GM21528 (cell line): Measurements from ENCODE around the gene GSTT2B.
A peak's percentile ranks its signal among the peaks of the same experiment; 100 is the strongest.
"Not testable (repeated sequence)": the region's sequence is repeated elsewhere in the genome, so short reads cannot be mapped to it uniquely, and the experiment has no call there.

Experiments
- ATAC-seq: cut with Tn5 transposase; IDR thresholded peaks from one replicate; pipeline ENCODE4 v1.9.1; 2021; ENCODE audit warnings: mild to moderate bottlenecking, moderate library complexity; ENCODE audit not compliant: unreplicated experiment, low FRiP score

The GSTT2B gene

DNA sequence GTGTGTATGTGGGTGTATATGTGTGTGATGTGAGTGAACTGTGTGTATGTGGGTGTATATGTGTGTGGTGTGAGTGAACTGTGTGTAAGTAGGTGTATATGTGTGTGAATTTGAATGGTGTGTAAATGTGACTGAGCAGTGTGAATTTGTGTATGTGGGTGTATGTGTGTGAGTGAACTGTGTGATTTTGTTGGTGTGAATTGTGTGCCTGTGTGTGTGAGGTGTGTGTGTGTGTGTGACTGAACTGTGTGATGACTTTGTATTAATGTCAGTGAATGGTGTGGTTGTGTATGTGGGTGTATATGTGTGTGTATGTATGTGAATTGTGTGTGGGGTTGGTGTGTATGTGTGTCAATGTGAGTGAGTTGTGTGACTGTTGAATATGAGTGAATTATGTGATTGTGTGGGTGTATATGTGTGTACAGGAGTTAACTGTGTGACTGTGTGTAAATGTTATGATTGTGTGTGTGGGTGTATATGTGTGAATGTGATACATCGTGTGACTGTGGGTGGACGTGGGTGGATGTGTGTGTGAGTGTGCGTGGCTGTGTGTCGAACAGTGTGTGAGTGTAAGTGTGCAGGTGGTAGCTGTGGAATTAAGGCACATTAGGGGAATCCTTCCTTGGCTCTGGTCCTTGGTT, 25.7 kb upstream of the GSTT2B start:
- ATAC-seq = not testable (repeated sequence)

DNA sequence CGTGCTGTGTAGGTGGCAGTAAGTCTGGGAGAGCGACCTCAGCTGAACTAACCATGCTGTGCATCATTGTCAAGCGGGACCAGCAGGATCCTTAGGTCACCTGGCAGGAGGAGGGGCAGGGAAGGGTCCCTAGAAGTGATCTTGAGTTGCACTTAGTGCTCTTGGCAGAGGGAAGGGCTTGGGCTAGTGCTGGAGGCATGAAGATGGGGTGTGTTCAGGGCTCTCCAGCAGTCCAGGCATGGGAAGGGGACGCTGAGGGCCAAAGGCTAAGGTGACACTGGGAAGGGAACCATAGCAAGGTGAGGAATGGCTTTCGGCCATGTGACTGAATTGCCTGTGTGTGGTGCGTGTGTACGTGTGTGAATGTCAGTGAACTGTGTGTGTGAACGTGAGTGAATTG, 25.1 kb upstream of the GSTT2B start:
- ATAC-seq = not testable (repeated sequence)

DNA sequence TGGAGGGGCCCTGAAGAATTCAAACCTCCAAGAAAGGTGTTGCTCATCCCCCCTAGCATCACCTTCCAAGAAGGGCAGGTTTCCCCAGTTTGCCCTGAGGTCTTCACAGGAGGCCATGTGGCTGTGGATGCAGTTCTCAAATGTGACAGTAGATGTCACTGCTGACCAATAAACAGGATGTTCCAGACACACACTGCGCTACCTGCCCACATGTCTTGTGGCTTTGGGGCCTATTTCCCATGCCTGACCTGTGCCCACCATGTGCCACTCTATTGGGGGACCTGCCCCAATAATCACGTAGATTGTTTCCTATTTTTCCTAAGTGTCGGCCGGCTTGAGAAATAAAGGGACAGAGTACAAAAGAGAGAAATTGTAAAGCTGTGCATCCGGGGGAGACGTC, 23.4 kb upstream of the GSTT2B start:
- no peak for ATAC-seq

DNA sequence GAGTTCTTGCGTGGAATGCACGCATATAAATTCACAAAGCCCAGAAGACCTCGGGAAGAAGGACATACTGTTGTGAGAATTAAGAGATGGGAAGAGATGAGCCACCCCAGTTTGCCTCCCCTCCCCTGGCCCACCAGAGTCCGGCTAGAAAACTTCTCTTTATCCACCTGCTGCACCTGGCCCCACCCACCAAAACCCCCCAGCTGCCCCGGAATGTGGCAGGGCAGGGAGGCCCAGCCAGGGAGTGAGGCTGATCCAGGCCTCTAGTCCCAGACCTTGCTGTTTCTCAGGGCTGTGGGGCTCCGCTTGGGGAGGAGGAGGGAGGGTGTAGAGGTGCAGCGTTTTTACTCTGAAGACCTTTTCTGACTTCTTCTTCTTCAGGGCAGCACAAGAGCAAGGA, 19.6 kb upstream of the GSTT2B start:
- not testable (repeated sequence) for ATAC-seq

DNA sequence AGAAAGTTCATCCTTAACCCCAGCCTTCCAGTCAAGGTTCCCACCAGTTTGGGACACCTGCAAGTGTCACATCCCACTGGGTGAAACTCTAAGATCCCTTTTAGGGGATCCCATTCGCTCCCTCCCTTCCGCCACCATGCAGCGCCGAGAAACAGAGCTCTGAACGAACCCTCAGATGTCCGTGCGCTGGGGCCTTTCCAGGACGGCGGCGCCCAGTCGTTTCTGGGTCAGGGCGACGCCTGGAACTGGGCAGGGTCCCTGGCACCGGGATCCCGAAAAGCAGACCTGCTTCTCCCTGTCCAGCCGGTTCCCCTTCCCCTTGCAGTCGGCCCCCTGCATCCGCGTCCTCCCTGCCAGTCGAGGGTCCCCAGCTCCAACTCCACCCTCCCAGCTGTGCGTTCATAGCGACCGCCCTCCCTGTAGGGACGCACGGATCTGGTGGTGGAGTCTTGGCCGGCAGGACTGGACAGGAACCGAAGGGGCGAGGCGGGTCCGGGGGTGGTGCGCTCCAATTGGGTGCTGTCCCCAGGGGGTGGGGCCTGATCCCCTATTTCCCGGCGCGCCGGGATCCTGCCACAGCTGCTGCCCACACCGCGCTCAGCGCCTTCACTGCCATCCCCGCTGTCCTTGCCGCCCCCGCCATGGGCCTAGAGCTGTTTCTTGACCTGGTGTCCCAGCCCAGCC, 18.7 kb upstream of the GSTT2B start, which contains the start of gene GSTT2:
Gene GSTT2 (plus strand): TSS at position 578 of the 684 bp plus-strand sequence.
- ATAC-seq = not testable (repeated sequence)

DNA sequence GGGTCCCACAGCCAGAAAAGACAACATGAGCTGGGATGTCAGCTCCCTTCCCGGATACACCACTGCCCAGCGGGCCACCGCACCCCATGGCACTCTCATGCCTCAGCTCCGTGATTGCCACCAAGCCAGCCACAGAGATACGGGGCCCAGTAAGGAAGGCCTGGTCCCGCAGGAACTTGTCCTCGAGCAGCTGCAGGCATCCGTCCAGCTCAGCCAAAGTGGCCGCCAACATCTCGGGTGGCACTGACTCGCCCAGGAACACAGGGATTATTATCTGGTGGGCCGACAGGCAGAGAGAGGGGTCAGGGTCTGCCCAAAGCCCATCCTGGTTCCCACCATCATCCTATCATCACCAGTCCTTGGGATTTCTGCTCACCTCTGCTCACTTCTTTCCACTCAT, 16.3 kb upstream of the GSTT2B start:
- ATAC-seq = not testable (repeated sequence)

DNA sequence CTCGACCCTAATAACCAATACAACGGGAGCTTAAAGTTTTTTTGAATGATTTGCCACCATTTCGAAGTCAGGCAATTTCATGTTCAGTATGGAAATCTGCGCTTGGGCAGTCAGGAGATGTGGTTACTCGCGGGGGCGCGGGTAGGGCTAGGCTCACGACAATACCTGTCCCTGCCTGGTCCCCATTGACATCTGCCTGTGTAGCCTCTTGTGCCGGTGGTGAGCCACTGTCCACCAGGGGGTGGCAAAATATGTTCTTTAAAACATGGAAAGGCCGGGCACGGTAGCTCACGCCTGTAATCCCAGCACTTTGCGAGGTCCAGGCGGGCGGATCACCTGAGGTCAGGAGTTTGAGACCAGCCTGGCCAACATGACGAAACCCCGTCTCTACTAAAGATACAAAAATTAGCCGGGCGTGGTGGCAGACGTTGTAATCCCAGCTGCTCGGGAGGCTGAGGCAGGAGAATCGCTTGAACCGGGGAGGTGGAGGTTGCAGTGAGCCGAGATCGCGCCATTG, 13.9 kb upstream of the GSTT2B start:
- peak; percentile 48 for ATAC-seq

DNA sequence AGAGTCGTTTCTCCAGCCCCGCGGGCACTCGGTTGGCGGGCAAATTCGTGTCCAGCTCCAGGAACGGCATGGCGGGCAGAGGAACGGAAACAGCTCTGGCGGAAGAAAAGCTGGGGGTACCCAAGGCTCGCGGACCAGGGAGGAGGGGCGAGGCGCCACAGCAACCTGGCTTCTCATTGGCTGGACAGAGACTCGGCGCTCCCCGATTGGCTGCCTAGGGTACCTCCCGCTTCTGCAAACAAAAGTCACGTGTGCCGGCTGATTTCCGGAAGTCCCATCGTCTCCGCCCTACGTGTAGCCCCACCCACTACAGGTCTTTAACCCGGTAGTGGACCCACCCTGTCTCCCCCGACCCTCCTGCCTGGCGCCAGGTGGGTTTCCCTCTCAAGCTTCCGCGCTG, 13.3 kb upstream of the GSTT2B start, which contains the start of gene DDT:
Gene DDT (minus strand): TSS at position 97 of the 400 bp plus-strand sequence. CDS start 27 bp downstream, at position 70.
- peak; percentile 80 for ATAC-seq

DNA sequence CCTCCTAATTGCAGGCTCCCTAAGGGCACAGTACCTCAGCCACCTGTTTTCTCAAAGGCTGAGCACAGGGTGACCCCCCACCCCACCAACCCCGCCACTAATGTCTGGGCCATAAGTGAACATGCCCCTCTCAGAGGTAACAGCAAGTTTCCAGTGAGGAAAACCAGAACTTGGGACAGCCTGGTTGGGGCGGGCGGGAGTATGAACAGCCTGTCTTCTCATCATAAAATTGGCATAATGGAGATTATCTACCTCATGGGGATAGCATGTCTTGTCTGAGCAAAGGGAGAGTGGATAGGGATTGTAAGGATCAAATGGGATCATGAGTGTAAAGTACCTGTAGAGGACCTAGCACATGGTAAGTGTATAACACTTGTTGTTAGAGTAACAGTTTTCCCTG, 10.9 kb upstream of the GSTT2B start:
- ATAC-seq = not testable (repeated sequence)

DNA sequence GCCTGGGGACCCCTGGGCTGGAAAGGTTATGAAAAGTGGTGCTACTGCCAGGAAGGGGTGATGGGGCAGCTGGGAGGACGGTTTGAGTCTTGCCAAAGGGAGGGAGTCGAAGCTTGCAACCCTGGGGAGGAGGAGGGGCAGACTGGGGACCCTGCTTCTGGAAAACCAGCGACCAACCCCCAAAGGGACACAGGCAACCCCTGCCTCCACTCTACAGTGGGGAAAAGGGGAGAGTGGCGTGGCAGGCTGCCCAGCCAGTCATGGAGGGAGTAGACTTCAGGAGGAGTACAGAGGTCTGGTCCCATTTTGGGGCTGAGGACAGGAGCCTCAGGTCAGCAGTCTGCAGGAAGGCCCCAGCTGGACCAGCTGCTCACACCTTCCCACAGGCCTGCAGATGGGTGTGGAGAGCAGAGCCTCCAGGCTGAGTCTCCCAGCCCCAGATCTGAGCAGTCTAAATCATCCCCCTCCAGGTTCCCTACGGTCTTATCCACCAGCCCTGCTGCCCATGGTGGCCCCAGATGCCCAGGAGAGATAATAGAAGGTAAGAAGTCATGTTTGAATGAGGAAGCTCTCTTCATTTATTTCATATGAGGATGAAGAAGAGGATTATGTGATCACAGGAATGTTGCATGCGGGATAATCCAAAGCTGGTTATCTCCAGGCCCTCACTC, 10.0 kb upstream of the GSTT2B start:
- no peak for ATAC-seq

DNA sequence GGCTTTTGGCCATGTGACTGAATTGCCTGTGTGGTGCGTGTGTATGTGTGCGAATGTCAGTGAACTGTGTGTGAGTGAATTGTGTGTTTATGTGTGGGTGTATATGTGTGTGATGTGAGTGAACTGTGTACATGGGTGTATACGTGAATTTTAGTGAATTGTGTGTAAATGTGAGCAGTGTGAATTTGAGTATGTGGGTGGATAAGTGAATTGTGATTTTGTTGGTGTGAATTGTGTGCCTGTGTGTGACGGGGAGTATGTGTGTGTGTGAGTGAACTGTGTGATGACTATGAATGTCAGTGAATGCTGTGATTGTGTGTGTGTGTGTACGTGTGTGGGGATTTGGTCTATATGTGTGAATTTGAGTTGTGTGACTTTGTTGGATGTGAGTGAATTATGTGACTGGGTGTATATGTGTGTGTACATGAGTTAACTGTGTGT, 9.2 kb upstream of the GSTT2B start:
- ATAC-seq = no peak

DNA sequence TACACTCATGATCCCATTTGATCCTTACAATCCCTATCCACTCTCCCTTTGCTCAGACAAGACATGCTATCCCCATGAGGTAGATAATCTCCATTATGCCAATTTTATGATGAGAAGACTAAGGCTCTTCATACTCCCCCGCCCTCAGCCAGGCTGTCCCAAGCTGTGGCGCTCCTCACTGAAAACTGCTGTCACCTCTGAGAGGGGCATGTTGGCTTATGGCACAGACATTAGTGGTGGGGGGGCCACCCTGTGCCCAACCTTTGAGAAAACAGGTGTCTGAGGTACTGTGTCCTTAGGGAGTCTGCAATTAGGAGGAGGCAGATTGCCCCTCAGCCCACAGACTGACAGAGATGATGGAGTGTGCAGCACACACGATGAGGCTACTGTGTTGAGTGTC, 8.1 kb upstream of the GSTT2B start:
- no peak for ATAC-seq

DNA sequence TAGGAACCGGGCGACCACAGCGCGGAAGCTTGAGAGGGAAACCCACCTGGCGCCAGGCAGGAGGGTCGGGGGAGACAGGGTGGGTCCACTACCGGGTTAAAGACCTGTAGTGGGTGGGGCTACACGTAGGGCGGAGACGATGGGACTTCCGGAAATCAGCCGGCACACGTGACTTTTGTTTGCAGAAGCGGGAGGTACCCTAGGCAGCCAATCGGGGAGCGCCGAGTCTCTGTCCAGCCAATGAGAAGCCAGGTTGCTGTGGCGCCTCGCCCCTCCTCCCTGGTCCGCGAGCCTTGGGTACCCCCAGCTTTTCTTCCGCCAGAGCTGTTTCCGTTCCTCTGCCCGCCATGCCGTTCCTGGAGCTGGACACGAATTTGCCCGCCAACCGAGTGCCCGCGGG, 5.6 kb upstream of the GSTT2B start, which contains the start of gene DDTL:
Gene DDTL (plus strand): TSS at position 321 of the 400 bp plus-strand sequence. CDS start 27 bp downstream, at position 348.
- peak; percentile 73 for ATAC-seq

DNA sequence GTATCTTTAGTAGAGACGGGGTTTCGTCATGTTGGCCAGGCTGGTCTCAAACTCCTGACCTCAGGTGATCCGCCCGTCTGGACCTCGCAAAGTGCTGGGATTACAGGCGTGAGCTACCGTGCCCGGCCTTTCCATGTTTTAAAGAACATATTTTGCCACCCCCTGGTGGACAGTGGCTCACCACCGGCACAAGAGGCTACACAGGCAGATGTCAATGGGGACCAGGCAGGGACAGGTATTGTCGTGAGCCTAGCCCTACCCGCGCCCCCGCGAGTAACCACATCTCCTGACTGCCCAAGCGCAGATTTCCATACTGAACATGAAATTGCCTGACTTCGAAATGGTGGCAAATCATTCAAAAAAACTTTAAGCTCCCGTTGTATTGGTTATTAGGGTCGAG, 5.1 kb upstream of the GSTT2B start:
- not testable (repeated sequence) for ATAC-seq

DNA sequence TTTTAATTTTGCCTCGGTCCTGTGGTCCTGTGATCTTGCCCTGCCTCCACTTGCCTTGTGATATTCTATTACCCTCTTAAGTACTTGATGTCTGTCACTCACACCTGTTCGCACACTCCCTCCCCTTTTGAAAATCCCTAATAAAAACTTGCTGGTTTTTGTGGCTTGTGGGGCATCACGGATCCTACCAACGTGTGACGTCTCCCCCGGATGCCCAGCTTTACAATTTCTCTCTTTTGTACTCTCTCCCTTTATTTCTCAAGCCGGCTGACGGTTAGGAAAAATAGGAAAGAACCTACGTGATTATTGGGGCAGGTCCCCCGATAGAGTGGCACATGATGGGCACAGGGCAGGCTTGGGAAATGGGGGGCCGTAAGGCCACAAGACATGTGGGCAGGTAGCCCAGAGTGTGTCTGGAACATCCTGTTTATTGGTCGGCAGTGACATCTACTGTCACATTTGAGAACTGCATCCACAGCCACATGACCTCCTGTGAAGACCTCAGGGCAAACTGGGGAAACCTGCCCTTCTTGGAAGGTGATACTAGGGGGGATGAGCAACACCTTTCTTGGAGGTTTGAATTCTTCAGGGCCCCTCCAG, 4.6 kb downstream of the GSTT2B start:
- ATAC-seq = not testable (repeated sequence)

DNA sequence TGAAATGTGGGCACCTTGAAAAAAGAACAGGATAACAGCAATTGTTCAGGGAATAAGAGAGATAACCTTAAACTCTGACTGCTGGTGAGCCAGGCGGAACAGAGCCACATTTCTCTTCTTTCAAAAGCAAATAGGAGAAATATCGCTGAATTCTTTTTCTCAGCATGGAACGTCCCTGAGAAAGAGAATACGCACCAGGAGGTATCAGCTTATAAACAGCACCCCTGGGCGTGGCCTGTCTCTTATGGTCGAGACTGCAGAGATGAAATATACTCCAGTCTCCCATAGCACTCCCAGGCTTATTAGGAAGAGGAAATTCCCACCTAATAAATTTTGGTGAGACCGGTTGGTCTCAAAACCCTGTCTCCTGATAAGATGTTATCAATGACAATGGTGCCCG, 5.1 kb downstream of the GSTT2B start:
- ATAC-seq = not testable (repeated sequence)

DNA sequence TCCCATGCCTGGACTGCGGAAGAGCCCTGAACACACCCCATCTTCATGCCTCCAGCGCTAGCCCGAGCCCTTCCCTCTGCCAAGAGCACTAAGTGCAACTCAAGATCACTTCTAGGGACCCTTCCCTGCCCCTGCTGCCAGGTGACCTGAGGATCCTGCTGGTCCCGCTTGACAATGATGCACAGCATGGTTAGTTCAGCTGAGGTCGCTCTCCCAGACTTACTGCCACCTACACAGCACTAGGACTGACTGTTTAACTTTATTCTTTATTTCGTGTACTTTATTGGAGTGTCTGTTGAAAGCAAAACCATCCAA, 6.0 kb downstream of the GSTT2B start:
- not testable (repeated sequence) for ATAC-seq

DNA sequence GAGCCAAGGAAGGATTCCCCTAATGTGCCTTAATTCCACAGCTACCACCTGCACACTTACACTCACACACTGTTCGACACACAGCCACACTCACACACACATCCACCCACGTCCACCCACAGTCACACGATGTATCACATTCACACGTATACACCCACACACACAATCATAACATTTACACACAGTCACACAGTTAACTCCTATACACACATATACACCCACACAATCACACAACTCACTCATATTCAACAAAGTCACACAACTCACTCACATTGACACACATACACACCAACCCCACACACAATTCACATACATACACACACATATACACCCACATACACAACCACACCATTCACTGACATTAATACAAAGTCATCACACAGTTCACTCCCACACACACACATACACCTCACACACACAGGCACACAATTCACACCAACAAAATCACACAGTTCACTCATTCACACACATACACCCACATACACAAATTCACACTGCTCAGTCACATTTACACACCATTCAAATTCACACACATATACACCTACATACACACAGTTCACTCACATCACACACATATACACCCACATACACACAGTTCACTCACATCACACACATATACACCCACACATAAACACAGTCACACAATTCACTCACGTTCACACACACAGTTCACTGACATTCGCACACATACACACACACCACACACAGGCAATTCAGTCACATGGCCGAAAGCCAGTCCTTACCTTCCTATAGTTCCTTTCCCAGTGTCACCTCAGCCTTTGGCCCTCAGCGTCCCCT, 6.6 kb downstream of the GSTT2B start:
- not testable (repeated sequence) for ATAC-seq

DNA sequence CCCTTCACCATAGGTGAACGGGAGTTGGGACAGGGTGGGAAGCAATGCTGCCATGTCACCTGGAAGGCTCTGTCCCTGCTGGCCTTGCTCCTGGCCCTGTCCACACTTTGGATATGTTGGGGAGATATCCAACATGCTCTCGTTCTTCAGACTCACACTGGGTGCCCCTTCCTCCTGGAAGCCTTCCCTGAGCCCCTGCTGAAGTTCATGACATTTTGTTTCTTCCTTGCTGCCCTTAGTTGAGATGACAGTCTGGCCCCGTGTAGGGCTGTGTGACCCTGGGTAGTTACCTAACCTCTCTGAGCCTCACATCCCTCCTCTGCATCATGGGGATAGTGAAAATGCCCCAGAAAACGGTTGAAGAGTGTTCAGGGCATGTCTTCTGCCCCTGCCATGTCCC, 7.5 kb downstream of the GSTT2B start:
- not testable (repeated sequence) for ATAC-seq
